ENCODE data around the gene SIPA1L3. TPM values are rescaled to one million over a fixed set of nuclear protein-coding genes. Genes with fewer than 3 reads are reported as not detected.

The SIPA1L3 gene
- total and polyA plus RNA-seq, 2 experiments from 2014 or later, result 13.7 to 23.3 TPM

- Histone ChIP-seq H4K20me1 (ENCODE audit: insufficient read depth, poor library complexity, severe bottlenecking) (no peaks in the 10 kb centered on the region), H3K9me2 (replicated peaks; ENCODE audit: insufficient read depth) (no peaks in the 10 kb centered on the region), H3K36me3 (replicated peaks; ENCODE audit: insufficient read depth, low read depth) (no peaks in the 10 kb centered on the region), H3K4me1 (ENCODE audit: insufficient read depth) (peaks cover 62% of the 10 kb centered on the region), H2AFZ (peak overlapping the region; percentile 6), H3K4me3 (no peak overlapping the region), H3K79me2 (peaks cover 15% of the 10 kb centered on the region), H3K27me3 (no peaks in the 10 kb centered on the region), H3K9me3 (ENCODE audit: low read depth) (no peaks in the 10 kb centered on the region), H3K27ac (peak overlapping the region; percentile 97), H3K4me2 (peak overlapping the region; percentile 71)
- WGBS (ENCODE audit: low lambda C conversion rate, missing lambda C conversion rate), result 28% methylated on average over 8 of the region's 10 CpGs
- peak; percentile 56 for DNase-seq (ENCODE audit: low spot score)
- TF ChIP-seq, protein P1, sequence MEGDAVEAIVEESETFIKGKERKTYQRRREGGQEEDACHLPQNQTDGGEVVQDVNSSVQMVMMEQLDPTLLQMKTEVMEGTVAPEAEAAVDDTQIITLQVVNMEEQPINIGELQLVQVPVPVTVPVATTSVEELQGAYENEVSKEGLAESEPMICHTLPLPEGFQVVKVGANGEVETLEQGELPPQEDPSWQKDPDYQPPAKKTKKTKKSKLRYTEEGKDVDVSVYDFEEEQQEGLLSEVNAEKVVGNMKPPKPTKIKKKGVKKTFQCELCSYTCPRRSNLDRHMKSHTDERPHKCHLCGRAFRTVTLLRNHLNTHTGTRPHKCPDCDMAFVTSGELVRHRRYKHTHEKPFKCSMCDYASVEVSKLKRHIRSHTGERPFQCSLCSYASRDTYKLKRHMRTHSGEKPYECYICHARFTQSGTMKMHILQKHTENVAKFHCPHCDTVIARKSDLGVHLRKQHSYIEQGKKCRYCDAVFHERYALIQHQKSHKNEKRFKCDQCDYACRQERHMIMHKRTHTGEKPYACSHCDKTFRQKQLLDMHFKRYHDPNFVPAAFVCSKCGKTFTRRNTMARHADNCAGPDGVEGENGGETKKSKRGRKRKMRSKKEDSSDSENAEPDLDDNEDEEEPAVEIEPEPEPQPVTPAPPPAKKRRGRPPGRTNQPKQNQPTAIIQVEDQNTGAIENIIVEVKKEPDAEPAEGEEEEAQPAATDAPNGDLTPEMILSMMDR (IDR thresholded peaks at IDR 0.05; ENCODE audit: poor library complexity), result no peak
- no peak for TF ChIP-seq EZH2phosphoT487 (IDR thresholded peaks at IDR 0.05; ENCODE audit: low read depth, severe bottlenecking, unreplicated experiment)
- no peak for TF ChIP-seq EZH2 (IDR thresholded peaks at IDR 0.05; ENCODE audit: borderline replicate concordance)
Measured at GRCh38 chr19:38251564-38252051, 344.6 kb downstream of the SIPA1L3 start.

- Histone ChIP-seq H3K9me2 (replicated peaks; ENCODE audit: insufficient read depth) (no peaks in the 10 kb centered on the region), H3K27ac (peak overlapping the region; percentile 97), H3K9me3 (ENCODE audit: low read depth) (no peaks in the 10 kb centered on the region), H2AFZ (no peak overlapping the region), H3K36me3 (replicated peaks; ENCODE audit: insufficient read depth, low read depth) (no peaks in the 10 kb centered on the region), H3K4me3 (no peak overlapping the region), H3K4me2 (peak overlapping the region; percentile 71), H3K79me2 (peaks cover 15% of the 10 kb centered on the region), H3K27me3 (no peaks in the 10 kb centered on the region), H3K4me1 (ENCODE audit: insufficient read depth) (peaks cover 62% of the 10 kb centered on the region), H4K20me1 (ENCODE audit: insufficient read depth, poor library complexity, severe bottlenecking) (no peaks in the 10 kb centered on the region)
- WGBS (ENCODE audit: low lambda C conversion rate, missing lambda C conversion rate), result 91% methylated on average over 5 of the region's 5 CpGs
- no peak for DNase-seq (ENCODE audit: low spot score)
- TF ChIP-seq EZH2 (IDR thresholded peaks at IDR 0.05; ENCODE audit: borderline replicate concordance) (no peak), EZH2phosphoT487 (IDR thresholded peaks at IDR 0.05; ENCODE audit: low read depth, severe bottlenecking, unreplicated experiment) (no peak)
- TF ChIP-seq, protein P1 (IDR thresholded peaks at IDR 0.05; ENCODE audit: poor library complexity), result no peak
Measured at GRCh38 chr19:38252385-38252784, 345.4 kb downstream of the SIPA1L3 start.

DNA sequence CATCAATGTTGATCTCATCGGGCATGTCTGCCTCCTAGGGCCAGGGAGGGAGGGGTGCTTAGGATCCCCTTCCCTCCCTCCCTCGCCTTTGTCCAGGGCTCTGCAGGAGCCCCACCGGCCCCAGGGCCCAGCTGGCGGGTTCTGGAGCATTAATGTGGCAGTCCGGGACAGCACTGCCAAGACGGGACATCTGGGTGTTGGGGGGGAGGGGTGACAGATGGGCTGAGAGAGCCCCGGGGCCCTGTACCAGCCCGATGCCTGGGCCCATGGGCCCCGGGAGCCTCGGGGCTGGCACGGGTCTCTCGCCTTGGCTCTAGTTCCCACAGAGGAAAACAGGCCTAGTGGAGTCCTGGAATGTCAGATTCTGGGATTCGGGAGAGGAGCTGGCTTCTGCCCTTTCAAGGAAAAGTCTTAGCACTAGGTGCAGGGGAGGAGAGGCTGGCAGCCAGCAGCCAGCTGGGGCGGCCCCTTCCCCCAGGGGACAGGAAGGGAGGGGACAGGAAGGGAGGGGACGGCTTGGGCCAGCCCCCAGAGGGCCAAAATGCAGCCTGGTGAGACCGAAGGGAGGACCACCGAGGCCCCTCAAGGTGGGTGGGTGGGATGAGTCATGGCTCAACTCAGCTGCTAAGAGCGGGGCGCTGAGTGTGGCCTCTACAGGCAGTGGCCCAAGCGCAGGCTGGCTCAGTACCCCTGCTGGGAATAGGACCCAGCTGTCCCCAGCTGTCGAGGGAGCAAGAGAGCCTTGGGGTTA is 346.1 kb downstream of the SIPA1L3 start:
- Histone ChIP-seq H3K4me2 (peak overlapping the region; percentile 71), H4K20me1 (ENCODE audit: insufficient read depth, poor library complexity, severe bottlenecking) (no peaks in the 10 kb centered on the region), H3K4me3 (no peak overlapping the region), H3K27ac (peak overlapping the region; percentile 97), H2AFZ (no peak overlapping the region), H3K27me3 (no peaks in the 10 kb centered on the region), H3K36me3 (replicated peaks; ENCODE audit: insufficient read depth, low read depth) (no peaks in the 10 kb centered on the region), H3K79me2 (peaks cover 15% of the 10 kb centered on the region), H3K9me2 (replicated peaks; ENCODE audit: insufficient read depth) (no peaks in the 10 kb centered on the region), H3K9me3 (ENCODE audit: low read depth) (no peaks in the 10 kb centered on the region), H3K4me1 (ENCODE audit: insufficient read depth) (peaks cover 62% of the 10 kb centered on the region)
- DNase-seq (ENCODE audit: low spot score), result peak; percentile 40
- 46% methylated on average over 18 of the region's 21 CpGs for WGBS (ENCODE audit: low lambda C conversion rate, missing lambda C conversion rate)
- TF ChIP-seq EZH2 (IDR thresholded peaks at IDR 0.05; ENCODE audit: borderline replicate concordance) (no peak), EZH2phosphoT487 (IDR thresholded peaks at IDR 0.05; ENCODE audit: low read depth, severe bottlenecking, unreplicated experiment) (no peak)
- TF ChIP-seq, protein P1 (IDR thresholded peaks at IDR 0.05; ENCODE audit: poor library complexity), result no peak
